Aorta (tissue), 5 donors: ENCODE results near the gene IGSF5. TPM values are rescaled to one million over a fixed set of nuclear protein-coding genes. Genes with fewer than 3 reads are reported as not detected.

Experiments
- ATAC-seq: fragments of 200-7000 bp; cut with Tn5 transposase; one replicate; pipeline ENCODE4 v1.9.1; 2022; ENCODE audit warnings: moderate library complexity; ENCODE audit not compliant: low FRiP score
- DNase-seq, 2 donors: peaks; one replicate each; pipeline ENCODE4 v3.0.0-alpha.2; 2020
- H3K27ac ChIP-seq, 2 donors: one replicate each; pipeline ENCODE4 v1.5.1; 2013; ENCODE audit warnings: low read length in 2 of 2, mild to moderate bottlenecking in 2 of 2, moderate library complexity in 2 of 2, control low read depth in 1 of 2, inconsistent platforms in 1 of 2, low read depth in 1 of 2
- H3K27me3 ChIP-seq, 2 donors: one replicate each; pipeline ENCODE4 v1.6.1; 2013; ENCODE audit warnings: control low read depth in 1 of 2, low read length in 1 of 2, mild to moderate bottlenecking in 1 of 2, moderate library complexity in 1 of 2; ENCODE audit not compliant: insufficient read depth in 2 of 2, control insufficient read depth in 1 of 2
- H3K36me3 ChIP-seq, 2 donors: one replicate each; pipeline ENCODE4 v1.6.1; 2013; ENCODE audit warnings: control low read depth in 1 of 2, low read length in 1 of 2, mild to moderate bottlenecking in 1 of 2; ENCODE audit not compliant: insufficient read depth in 2 of 2, control insufficient read depth in 1 of 2
- H3K4me1 ChIP-seq, 2 donors: one replicate each; pipeline ENCODE4 v1.6.1; 2013; ENCODE audit warnings: low read length in 2 of 2, control low read depth in 1 of 2, mild to moderate bottlenecking in 1 of 2, moderate library complexity in 1 of 2; ENCODE audit not compliant: insufficient read depth in 2 of 2, control insufficient read depth in 1 of 2
- H3K4me3 ChIP-seq, 2 donors: one replicate each; pipeline ENCODE4 v1.5.1; 2013; ENCODE audit warnings: low read length in 2 of 2, control low read depth in 1 of 2, mild to moderate bottlenecking in 1 of 2
- H3K9me3 ChIP-seq: one replicate; pipeline ENCODE4 v1.6.1; 2013; ENCODE audit warnings: mild to moderate bottlenecking, low read length; ENCODE audit not compliant: control insufficient read depth
- WGBS, 2 donors: extraction: QIAGEN DNeasy Blood & Tissue Kit; methylation state at CpG; one replicate each; pipeline ENCODE4 v1.1.7; 2013; 5-methylcytosine and 5-hydroxymethylcytosine counted together
- intact Hi-C, 2 donors: fragments of 100-400 bp; cut with DNase I; formaldehyde crosslinking; loops; one replicate each; pipeline versions ENCODE4 v1.14.2 to v1.15.0; 2022
- polyA plus RNA-seq, 2 donors: library from polyadenylated mRNA; stranded (reverse); fragments of 200-250 nt; gene quantifications; one replicate each; pipeline ENCODE4 v1.2.3, GENCODE V29; 2013
- total RNA-seq, 2 donors: library from RNA; stranded (reverse); fragmentation: NEBNext Ultra II Directional; extraction: Animal tissue kit (Norgen Biotek cat#: 25700); gene quantifications; one replicate each; pipeline ENCODE4 v1.2.1, GENCODE V29; 2021
- donor health status: healthy with polysubstance abuse.
- donor health status: Bipolar disorder and iron deficiency.
- donor health status: DM: no; HTN: no; CAD: no.
- donor health status: DM: no; HTN: no; CAD: no.
- donor health status: DM: yes; HTN: yes; CAD: no.

The IGSF5 gene
- total and polyA plus RNA-seq, 4 donors: 0.63 TPM; not detected in 3

DNA sequence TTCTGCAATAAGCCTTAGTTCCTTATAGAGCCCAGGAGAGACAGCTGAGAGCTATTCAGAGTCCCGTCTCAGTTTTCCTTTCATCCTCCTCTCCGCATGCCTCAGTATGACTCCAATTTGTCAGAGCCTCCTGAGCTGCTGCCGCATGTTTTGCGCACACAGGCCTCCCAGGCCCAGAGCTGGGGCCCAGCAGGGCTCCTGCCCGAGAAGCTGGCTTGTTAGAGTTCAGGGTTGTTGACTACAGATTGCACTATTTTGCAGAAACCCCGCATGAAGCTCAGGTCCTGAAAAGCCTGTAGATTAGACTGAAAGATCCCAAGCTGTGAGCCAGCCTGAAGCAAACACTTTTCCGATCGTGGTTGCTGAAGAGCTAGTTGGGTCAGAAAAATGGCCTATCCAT is 51.5 kb downstream of the IGSF5 start:
- 87 to 93% methylated on average over 8 of the region's 8 CpGs for WGBS, 2 donors
- peaks cover 1% of the 10 kb centered on the region for H3K9me3 ChIP-seq
- no peak overlapping the region for H3K27ac ChIP-seq
- H3K4me1 ChIP-seq: no peaks in the 10 kb centered on the region
- no peaks in the 10 kb centered on the region for H3K36me3 ChIP-seq
- ATAC-seq: no peak
- no peaks in the 10 kb centered on the region for H3K27me3 ChIP-seq
- no peak for DNase-seq
- intact Hi-C loops: no loop called here
- H3K4me3 ChIP-seq: no peak overlapping the region

DNA sequence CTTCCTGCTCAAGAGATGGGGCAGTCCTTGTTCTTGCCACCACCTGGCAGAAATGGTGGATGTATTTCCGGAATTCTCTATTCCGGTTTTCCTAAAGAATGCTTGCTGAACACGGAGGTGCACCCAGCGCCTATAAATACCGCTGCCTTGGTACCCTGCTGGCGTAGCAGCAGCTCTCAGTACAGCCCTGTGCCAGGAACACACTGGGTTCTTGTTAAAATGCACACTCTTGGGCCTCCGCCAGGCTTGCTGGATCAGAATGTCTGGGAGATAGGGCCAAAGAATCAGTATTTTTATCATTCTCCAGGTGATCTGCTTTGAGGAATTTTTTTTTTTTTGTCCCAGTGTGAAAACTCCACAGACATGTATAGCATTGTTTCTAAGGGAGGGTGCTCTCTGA is 54.2 kb downstream of the IGSF5 start:
- ATAC-seq: no peak
- no peak overlapping the region for H3K27ac ChIP-seq
- no peaks in the 10 kb centered on the region for H3K36me3 ChIP-seq
- H3K4me3 ChIP-seq: no peak overlapping the region
- intact Hi-C loops: no loop called here
- H3K4me1 ChIP-seq: no peaks in the 10 kb centered on the region
- no peaks in the 10 kb centered on the region for H3K27me3 ChIP-seq
- peaks cover 1% of the 10 kb centered on the region for H3K9me3 ChIP-seq
- DNase-seq: no peak
- whole genome bisulfite sequencing, 2 donors: 47 to 48% methylated on average over 7 of the region's 7 CpGs

DNA sequence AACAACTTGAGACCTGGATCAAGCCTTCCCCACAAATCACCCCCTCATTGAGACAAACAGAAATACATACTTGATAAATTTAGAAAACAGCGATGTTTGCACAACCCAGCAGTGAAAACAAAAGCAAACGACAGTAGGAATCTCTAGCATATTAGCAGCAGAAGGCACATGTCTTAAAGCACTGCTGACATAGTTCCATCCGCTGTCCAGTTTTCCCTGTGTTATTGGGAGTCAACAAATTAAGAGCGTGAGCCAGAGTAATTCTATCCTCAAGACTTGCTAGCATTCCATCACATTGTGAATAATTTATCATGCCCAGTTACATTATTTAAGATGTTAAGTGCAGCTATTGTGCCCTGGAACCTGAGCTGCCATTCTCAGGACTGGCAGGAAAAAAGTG is 55.3 kb downstream of the IGSF5 start:
- H3K36me3 ChIP-seq: no peaks in the 10 kb centered on the region
- H3K27ac ChIP-seq: no peak overlapping the region
- no peak for ATAC-seq
- H3K4me1 ChIP-seq: no peaks in the 10 kb centered on the region
- H3K27me3 ChIP-seq: no peaks in the 10 kb centered on the region
- no peak overlapping the region for H3K4me3 ChIP-seq
- intact Hi-C loops: no loop called here
- 58 to 76% methylated on average over 4 of the region's 4 CpGs for WGBS, 2 donors
- H3K9me3 ChIP-seq: peaks cover 1% of the 10 kb centered on the region
- no peak for DNase-seq

DNA sequence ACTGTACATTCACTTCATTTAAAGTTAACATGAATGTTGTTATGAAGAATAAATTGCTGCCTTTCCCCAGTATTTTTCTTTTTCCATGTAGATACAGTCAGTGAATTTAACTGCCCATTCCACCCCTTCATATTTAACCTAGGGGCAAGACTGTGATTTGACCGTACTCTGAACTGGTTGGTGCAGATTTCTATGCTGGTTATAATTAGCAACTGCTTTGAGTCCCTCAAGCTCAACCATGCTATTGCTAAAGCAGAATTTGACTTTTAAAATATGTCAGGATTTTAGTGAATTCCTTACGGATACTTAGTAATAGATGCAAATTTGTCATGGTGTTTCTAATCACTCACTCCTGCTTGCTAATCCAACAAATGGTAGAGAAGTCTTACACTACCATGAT is 57.2 kb downstream of the IGSF5 start:
- H3K4me1 ChIP-seq: no peaks in the 10 kb centered on the region
- DNase-seq (no peak), ATAC-seq (no peak)
- WGBS, 2 donors: 54 to 76% methylated on average over 2 of the region's 2 CpGs
- no peak overlapping the region for H3K4me3 ChIP-seq
- no peaks in the 10 kb centered on the region for H3K9me3 ChIP-seq
- no peaks in the 10 kb centered on the region for H3K36me3 ChIP-seq
- no peak overlapping the region for H3K27ac ChIP-seq
- no peaks in the 10 kb centered on the region for H3K27me3 ChIP-seq
- intact Hi-C loops: no loop called here

DNA sequence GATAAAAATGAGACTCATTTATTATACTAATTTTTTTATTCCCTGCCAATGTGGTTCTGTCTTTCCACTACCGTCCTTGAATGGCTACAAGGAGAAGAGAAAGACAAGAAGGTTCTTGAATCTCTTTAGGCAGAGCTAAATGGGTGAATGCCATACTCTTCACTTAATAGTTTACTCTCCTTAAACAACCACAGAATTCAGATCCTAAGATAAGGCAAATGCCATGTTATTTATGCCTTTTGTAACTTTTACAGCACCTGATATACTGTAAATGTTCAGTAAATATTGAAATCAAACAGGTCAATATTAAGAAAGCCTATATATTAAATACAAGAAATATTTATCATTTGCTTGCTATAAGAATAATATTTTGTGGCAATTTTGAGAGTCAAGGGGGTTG is 58.4 kb downstream of the IGSF5 start:
- intact Hi-C loops: no loop called here
- Histone ChIP-seq H3K36me3 (no peaks in the 10 kb centered on the region), H3K9me3 (no peaks in the 10 kb centered on the region), H3K27me3 (no peaks in the 10 kb centered on the region), H3K4me3 (no peak overlapping the region), H3K4me1 (no peaks in the 10 kb centered on the region), H3K27ac (no peak overlapping the region)
- DNase-seq (no peak), ATAC-seq (no peak)
- WGBS, 2 donors: 85 to 86% methylated on average over 1 of the region's 1 CpG

DNA sequence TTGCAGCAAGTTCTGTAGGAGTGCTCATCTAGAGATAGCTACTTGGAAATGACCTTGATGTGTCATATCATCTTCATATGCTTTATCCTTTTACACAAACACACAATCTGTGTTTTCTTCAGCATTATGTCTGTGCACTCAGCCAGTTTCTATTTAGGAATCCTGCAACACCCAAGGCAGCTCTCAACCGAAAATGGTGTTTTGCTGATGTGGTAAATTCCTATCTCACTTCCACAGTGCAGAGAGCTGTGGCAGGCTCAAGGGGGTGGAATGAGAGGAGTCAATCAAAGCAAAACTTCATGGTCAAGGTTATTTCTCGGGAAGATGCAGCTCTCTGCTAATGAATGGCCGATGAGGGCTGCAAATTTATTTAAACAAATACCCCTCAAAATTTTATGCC is 59.3 kb downstream of the IGSF5 start:
- intact Hi-C loops: no loop called here
- H3K27ac ChIP-seq: no peak overlapping the region
- H3K4me3 ChIP-seq: no peak overlapping the region
- no peaks in the 10 kb centered on the region for H3K9me3 ChIP-seq
- H3K36me3 ChIP-seq: no peaks in the 10 kb centered on the region
- no peaks in the 10 kb centered on the region for H3K4me1 ChIP-seq
- H3K27me3 ChIP-seq: no peaks in the 10 kb centered on the region
- 65 to 71% methylated on average over 3 of the region's 3 CpGs for WGBS, 2 donors
- DNase-seq (no peak), ATAC-seq (no peak)

DNA sequence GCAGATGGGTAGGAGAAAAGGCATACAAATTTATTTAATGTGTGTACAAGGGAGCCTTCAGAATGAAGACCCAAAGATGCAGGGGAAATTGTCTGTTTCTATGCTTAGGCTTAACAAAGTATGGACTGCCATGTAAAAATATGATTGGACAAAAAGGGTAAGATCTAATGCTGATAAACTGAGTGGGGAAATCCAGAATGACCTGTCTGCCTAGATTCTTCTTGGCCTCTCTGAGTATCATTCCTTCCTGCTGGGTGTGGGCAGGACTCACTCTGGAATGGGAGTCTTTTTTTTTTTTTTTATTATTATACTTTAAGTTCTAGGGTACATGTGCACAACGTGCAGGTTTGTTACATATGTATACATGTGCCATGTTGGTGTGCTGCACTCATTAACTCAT is 61.0 kb downstream of the IGSF5 start:
- no peak for DNase-seq
- WGBS, 2 donors: 92% methylated on average over 1 of the region's 1 CpG; no CpG with 5 or more reads in 1 of the 2 donors
- ATAC-seq: no peak
- intact Hi-C loops: no loop called here
- Histone ChIP-seq H3K4me1 (no peaks in the 10 kb centered on the region), H3K27ac (no peak overlapping the region), H3K9me3 (no peaks in the 10 kb centered on the region), H3K4me3 (no peak overlapping the region), H3K36me3 (no peaks in the 10 kb centered on the region), H3K27me3 (no peaks in the 10 kb centered on the region)

DNA sequence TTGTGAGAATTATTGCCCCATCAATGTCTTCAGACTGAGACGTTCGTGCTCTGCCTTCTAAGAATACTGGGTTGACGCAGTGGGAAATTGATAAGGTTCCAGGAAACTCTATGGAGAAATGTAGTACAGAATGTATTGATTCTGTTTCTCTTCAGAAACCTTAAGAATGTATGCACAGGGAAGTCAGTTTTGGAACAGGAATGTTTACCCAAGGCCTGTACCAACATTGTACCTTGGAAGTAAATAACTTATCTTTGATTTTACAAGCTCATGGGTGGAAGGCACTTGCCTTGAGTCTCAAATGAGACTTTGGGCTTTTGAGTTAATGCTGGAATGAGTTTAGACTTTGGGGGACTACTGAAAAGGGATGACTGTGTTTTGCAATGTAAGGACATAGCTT is 62.8 kb downstream of the IGSF5 start:
- Histone ChIP-seq H3K9me3 (no peaks in the 10 kb centered on the region), H3K27ac (no peak overlapping the region), H3K4me1 (no peaks in the 10 kb centered on the region), H3K27me3 (no peaks in the 10 kb centered on the region), H3K36me3 (no peaks in the 10 kb centered on the region), H3K4me3 (no peak overlapping the region)
- whole genome bisulfite sequencing, 2 donors: 38 to 50% methylated on average over 3 of the region's 3 CpGs
- ATAC-seq: no peak
- DNase-seq: no peak
- intact Hi-C loops: no loop called here

DNA sequence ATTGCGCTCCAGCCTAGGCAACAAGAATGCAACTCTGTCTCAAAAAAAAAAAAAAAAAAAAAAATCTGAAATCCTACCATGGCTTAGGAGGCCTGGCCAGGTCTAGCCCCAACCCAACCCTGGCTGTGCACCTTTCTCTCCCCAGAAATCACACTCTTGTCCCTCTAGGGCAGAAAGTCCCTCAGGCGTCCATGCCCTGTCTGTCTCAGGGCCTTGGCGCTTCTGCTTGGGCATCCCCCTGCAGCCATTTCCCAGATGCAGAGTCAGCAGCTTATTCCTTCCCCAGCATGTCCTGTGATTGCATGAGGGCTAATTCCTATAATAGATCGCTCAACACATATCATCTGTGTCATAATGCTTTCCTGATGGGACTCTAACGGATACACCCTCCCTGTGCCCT is 65.0 kb downstream of the IGSF5 start:
- intact Hi-C loops: no loop called here
- no peaks in the 10 kb centered on the region for H3K27me3 ChIP-seq
- H3K27ac ChIP-seq: no peak overlapping the region
- no peak overlapping the region for H3K4me3 ChIP-seq
- no peaks in the 10 kb centered on the region for H3K4me1 ChIP-seq
- H3K36me3 ChIP-seq: no peaks in the 10 kb centered on the region
- ATAC-seq (no peak), DNase-seq (no peak)
- WGBS, 2 donors: 90 to 95% methylated on average over 5 of the region's 5 CpGs
- H3K9me3 ChIP-seq: peaks cover 2% of the 10 kb centered on the region
